ENCODE data around the gene SDSL.

SDSL gene

DNA sequence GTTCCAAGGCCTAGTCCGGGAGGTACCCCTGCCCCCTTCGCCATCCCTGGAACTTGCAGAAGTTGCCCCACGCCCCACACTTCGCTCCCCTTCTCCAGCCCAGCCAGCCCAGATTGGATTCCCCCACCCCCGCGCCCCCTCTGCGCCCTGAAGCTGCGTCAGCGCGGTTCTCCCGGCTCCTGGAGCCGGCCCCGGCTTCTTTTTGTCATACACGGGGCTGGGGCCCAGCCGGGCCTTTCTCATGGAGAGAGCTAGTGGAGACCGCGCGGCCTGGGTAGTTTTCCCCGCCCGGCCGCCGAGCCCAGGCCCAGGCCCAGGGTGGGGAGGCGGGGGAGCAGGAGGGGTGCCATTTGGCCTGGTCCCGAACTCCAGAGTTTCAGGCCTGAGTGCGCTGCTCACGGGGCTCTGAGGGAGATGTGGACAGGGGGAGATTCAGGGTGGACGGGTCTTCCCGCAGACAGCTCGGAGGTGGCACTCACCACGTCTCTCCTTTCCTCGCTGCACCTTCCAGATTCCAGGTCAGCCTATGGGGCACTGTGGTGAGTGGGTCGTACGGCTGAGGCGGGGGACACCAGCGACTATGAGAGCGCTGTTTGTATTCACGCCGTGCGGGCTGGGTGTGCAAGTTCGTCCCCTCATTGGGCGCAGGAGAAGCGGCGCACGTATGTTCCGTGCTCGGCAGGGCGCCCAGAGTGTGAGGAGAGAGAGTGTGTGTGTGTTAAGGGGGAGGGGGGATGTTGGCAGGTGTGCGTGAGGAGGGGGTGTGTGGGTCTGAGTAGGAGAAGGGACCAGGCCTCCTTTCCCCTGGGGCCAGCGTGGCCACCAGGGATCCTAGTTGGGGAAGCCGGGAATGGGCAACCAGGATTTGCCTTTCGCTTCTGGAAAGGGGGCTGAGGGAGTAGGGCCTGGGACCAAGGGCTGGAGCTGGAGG, 50.3 kb downstream of the SDSL start:
- no peaks in the 10 kb centered on the region for H3K9me3 Mint-ChIP-seq
- H3K4me1 Mint-ChIP-seq = peaks cover 18% of the 10 kb centered on the region
- H3K36me3 Mint-ChIP-seq = no peaks in the 10 kb centered on the region
- ATAC-seq = no peak
- H3K4me3 Mint-ChIP-seq = no peak overlapping the region
- no peak overlapping the region for H3K27ac Mint-ChIP-seq
- peaks cover 89% of the 10 kb centered on the region for H3K27me3 Mint-ChIP-seq

DNA sequence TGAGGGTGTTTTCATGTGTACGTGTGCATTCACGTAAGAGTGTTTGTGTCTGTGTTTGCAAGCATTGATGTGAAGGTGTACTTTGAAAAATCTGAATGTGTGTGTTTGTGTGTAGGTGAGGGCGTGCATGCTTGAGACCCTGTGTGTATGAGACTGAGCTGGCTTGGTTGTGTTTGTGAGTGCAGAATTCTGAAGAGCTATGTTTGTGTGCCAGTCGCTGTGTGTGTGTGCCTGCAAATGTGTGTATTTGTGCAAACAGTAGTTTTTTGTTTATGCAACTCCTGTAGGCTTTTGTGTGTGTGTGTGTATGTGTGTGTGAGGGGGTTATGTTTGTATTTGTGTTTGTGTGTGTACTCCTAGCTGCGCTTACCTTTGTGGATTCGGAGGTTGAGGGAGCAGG, 51.2 kb downstream of the SDSL start:
- no peak for ATAC-seq
- H3K27ac Mint-ChIP-seq = no peak overlapping the region
- H3K4me3 Mint-ChIP-seq = no peak overlapping the region
- peaks cover 91% of the 10 kb centered on the region for H3K27me3 Mint-ChIP-seq
- no peaks in the 10 kb centered on the region for H3K9me3 Mint-ChIP-seq
- peaks cover 13% of the 10 kb centered on the region for H3K4me1 Mint-ChIP-seq
- no peaks in the 10 kb centered on the region for H3K36me3 Mint-ChIP-seq

GRCh38 chr12:113473942-113474341, 51.8 kb downstream of the SDSL start:
- ATAC-seq = no peak
- H3K36me3 Mint-ChIP-seq = no peaks in the 10 kb centered on the region
- peaks cover 13% of the 10 kb centered on the region for H3K4me1 Mint-ChIP-seq
- no peak overlapping the region for H3K27ac Mint-ChIP-seq
- no peaks in the 10 kb centered on the region for H3K9me3 Mint-ChIP-seq
- peak overlapping the region; percentile 45 for H3K4me3 Mint-ChIP-seq
- H3K27me3 Mint-ChIP-seq = peaks cover 91% of the 10 kb centered on the region

DNA sequence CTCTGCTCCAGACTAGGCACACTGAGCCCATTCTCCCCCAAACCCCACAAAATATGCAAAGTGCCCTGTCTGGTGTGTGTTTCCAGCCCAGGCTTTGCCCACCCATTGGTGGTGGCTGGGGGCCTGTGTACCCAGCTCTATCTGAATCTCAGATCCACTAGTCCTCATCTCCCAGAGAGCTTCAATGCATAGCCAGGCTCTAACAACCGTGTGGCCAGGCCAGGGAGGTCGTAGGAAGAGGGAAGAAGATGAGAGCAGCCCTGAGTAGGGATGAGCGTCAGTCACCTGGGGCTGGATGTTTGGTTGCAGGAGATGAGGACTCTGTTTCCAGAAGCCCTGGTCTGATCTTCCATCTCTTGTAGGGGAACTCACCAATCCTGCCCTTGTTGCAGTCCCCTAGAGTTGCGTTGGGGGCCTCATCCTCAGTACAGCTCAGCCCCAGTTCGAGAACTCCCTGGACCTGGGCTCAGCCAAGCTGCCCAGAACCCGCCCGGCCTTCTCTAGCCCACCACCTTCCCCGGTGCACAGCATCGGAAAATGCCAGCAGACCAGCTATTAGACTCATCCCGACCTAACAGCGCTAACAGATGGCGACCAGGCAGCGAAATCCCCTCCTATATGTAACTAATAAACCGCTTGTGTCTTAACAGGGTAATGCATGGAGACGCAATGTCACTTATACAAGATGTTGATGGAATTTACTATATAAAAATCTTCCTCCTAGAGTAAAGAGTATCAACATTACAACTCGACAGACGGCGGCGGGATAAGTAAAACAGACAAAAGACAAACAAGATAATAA, 52.7 kb downstream of the SDSL start:
- peak overlapping the region; percentile 45 for H3K4me3 Mint-ChIP-seq
- H3K4me1 Mint-ChIP-seq = peaks cover 13% of the 10 kb centered on the region
- no peak overlapping the region for H3K27ac Mint-ChIP-seq
- H3K9me3 Mint-ChIP-seq = peaks cover 3% of the 10 kb centered on the region
- no peaks in the 10 kb centered on the region for H3K36me3 Mint-ChIP-seq
- peaks cover 91% of the 10 kb centered on the region for H3K27me3 Mint-ChIP-seq
- no peak for ATAC-seq

GRCh38 chr12:113475451-113476175, 53.4 kb downstream of the SDSL start:
- Mint-ChIP-seq H3K27me3 (peaks cover 91% of the 10 kb centered on the region), H3K9me3 (peaks cover 3% of the 10 kb centered on the region), H3K4me3 (no peak overlapping the region)

DNA sequence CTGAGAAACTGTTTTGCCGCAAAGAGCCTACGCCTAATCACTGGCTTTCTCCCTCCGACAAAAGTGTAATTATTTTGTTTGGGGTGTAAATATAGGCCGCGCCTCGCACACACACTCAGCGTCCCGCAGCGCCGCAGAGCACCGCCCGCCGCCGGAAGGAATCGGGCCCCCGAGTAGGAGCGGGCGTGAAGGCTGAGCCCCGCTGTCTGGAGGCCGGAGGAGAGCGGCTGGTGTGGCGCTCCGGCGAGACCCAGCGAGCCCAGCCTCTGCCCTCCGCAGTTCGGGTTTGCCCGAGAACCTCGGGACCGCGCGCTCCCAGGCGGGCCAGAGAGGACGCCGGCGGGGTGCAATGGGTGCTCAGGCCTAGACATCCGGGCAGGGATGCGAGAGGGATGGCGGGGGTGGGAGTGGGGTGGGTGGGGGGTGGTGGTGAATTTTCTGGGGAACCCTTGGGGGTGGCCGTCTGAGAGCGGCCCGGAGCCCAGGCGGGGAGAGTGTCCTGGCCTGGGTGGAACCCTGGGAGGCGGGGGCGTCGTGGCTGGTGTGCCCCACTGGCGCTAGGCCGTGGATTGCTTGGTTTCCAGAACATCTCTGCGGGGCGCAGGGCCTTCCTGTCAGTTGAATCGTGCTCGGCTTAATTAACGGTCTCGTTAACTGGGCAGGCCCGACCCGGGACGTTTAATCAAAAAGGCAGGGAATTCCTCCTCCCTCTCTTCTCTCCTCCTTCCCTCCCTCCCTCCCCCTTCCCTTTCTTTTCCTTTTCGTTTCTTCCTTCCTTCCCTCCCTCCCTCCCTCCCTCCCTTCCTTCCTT, 54.2 kb downstream of the SDSL start:
- Mint-ChIP-seq H3K4me1 (peaks cover 13% of the 10 kb centered on the region), H3K4me3 (no peak overlapping the region), H3K9me3 (peaks cover 3% of the 10 kb centered on the region), H3K27ac (no peak overlapping the region), H3K27me3 (peaks cover 94% of the 10 kb centered on the region), H3K36me3 (no peaks in the 10 kb centered on the region)
- ATAC-seq = peak; percentile 16

More at GRCh38 chr12:113475451-113476175, 53.4 kb downstream of the SDSL start:
- H3K36me3 Mint-ChIP-seq = no peaks in the 10 kb centered on the region
- H3K4me1 Mint-ChIP-seq = peaks cover 13% of the 10 kb centered on the region
- no peak for ATAC-seq
- H3K27ac Mint-ChIP-seq = no peak overlapping the region

- Mint-ChIP-seq H3K27ac (no peak overlapping the region), H3K4me3 (no peak overlapping the region), H3K36me3 (no peaks in the 10 kb centered on the region), H3K4me1 (peaks cover 13% of the 10 kb centered on the region), H3K9me3 (peaks cover 3% of the 10 kb centered on the region), H3K27me3 (peaks cover 94% of the 10 kb centered on the region)
- ATAC-seq = no peak
Observed at GRCh38 chr12:113477171-113477841, 55.1 kb downstream of the SDSL start.

DNA sequence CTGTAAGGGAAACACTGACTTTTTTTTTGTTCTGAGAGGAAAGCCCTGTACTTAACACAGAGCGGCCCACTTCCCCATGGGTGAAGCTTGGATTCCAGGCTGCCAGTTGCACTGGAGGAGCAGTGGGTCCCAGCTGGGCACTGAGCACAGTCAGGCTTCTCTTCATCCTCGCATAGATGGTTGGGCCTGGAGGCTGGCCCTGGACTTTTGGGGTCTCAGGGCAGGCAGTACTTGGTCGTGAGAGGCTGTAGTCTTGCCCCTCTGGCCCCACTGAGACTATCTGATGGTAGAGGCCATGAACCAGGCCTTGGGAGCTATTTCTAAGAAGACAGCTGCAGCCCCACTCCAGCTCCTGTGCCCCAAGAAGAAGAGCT, 55.6 kb downstream of the SDSL start:
- Mint-ChIP-seq H3K27ac (no peak overlapping the region), H3K4me3 (no peak overlapping the region), H3K36me3 (no peaks in the 10 kb centered on the region), H3K4me1 (peaks cover 13% of the 10 kb centered on the region), H3K9me3 (peaks cover 3% of the 10 kb centered on the region), H3K27me3 (peaks cover 94% of the 10 kb centered on the region)
- no peak for ATAC-seq

DNA sequence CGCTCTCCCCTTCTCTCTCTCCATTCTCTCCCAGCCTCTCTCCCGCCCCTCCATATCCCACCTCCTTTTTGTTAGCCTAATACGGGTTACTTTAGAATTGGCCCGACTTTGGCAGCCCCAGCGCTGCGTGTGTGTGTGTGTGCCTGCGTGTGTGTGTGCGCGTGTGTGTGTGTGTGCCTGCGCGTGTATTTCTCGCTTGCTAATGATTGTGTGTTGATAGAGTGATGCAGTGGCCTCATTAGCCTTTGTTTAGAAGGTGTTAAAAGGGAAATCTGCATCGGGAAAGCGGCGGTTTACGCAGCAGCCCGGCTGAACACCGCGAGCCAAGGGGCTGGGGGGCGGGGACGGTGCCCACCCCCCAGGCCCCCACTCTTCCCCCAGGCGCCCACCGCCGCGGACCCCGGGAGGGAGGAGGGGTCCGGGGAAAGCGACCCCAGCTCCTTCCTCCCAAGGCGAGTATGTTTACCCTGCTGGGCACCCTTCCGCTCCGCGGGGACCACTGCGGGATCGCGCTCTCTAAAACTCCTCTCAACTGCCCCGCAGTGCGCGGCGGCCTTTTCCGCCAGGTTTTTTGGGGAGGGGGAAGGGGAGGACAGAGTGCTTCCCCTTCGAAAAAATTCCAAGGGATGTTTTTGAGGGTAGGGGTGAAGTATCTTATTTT, 56.3 kb downstream of the SDSL start:
- Mint-ChIP-seq H3K4me3 (no peak overlapping the region), H3K27ac (no peak overlapping the region), H3K9me3 (peaks cover 3% of the 10 kb centered on the region), H3K36me3 (no peaks in the 10 kb centered on the region), H3K27me3 (peaks cover 94% of the 10 kb centered on the region), H3K4me1 (peaks cover 13% of the 10 kb centered on the region)
- ATAC-seq = no peak

- H3K27me3 Mint-ChIP-seq = peaks cover 94% of the 10 kb centered on the region
- peaks cover 10% of the 10 kb centered on the region for H3K4me1 Mint-ChIP-seq
- peak overlapping the region; percentile 44 for H3K4me3 Mint-ChIP-seq
- peaks cover 3% of the 10 kb centered on the region for H3K9me3 Mint-ChIP-seq
- no peaks in the 10 kb centered on the region for H3K36me3 Mint-ChIP-seq
- no peak overlapping the region for H3K27ac Mint-ChIP-seq
- ATAC-seq = no peak
Observed at GRCh38 chr12:113479216-113479589, 57.0 kb downstream of the SDSL start.

GRCh38 chr12:113479590-113480335, 57.6 kb downstream of the SDSL start:
- peak overlapping the region; percentile 44 for H3K4me3 Mint-ChIP-seq
- no peak overlapping the region for H3K27ac Mint-ChIP-seq
- H3K9me3 Mint-ChIP-seq = peaks cover 3% of the 10 kb centered on the region
- peaks cover 91% of the 10 kb centered on the region for H3K27me3 Mint-ChIP-seq
- H3K36me3 Mint-ChIP-seq = no peaks in the 10 kb centered on the region
- ATAC-seq = no peak
- H3K4me1 Mint-ChIP-seq = peaks cover 4% of the 10 kb centered on the region

DNA sequence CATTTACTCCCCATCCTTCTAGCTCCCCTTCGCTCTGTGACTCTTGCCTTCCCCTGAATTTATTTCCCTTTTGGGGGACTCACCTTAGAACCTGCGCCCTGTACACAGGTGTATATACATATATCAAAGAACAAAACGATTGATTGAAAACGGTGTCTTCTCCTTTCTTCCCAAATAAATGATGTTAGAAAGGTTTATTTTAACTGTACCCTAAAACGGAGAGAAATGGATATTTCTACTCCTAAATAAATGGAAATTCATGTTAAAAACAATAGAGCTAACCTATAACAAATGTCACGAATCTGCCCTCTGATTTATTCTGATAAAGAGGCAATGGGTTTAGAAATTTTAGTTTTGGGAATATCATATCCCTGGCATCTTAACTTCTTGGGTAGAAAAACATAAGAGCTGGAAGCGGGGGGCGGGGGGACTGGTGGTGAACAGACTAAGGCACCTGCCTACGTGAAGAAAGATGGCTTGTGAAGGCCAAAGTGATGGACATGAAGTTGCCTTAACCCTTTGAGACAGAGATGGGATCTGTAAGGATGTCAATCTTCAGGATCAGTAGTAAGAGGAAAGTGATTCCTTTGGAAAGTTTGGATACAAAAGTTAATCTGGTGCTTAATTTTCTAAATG, 58.3 kb downstream of the SDSL start:
- no peak overlapping the region for H3K27ac Mint-ChIP-seq

DNA sequence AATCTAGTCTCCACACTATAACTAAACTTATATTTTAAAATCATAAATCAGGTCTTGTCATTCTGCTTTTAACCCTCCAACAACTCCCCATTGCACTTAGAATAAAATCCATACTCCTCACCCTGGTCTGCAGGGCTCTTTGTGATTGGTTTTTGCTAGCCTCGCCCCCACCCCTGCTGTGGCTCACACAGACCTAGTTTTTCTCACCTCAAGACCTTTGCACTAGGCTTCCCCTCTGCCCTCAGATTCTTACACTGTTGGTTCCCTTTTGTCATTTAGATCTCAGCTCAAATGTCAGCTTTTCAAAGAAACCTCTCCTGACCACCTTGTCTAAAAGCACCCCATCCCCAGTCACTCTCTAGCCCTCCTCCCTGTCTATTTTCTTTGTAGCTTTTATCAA, 60.2 kb downstream of the SDSL start:
- no peak for ATAC-seq
- no peak overlapping the region for H3K27ac Mint-ChIP-seq
- H3K27me3 Mint-ChIP-seq = peaks cover 92% of the 10 kb centered on the region
- no peak overlapping the region for H3K4me3 Mint-ChIP-seq
- H3K4me1 Mint-ChIP-seq = no peaks in the 10 kb centered on the region
- H3K36me3 Mint-ChIP-seq = no peaks in the 10 kb centered on the region
- H3K9me3 Mint-ChIP-seq = peaks cover 3% of the 10 kb centered on the region

More for the DNA sequence above, 58.3 kb downstream of the SDSL start:
- H3K4me1 Mint-ChIP-seq = no peaks in the 10 kb centered on the region
- no peak for ATAC-seq
- peaks cover 89% of the 10 kb centered on the region for H3K27me3 Mint-ChIP-seq
- no peak overlapping the region for H3K4me3 Mint-ChIP-seq
- peaks cover 3% of the 10 kb centered on the region for H3K9me3 Mint-ChIP-seq
- no peaks in the 10 kb centered on the region for H3K36me3 Mint-ChIP-seq
